ENCODE results near the gene TMEM51.

TMEM51 gene

GRCh38 chr1:15229707-15230131 is 76.2 kb downstream of the TMEM51 start:
- no peaks in the 10 kb centered on the region for H3K36me3 ChIP-seq (ENCODE audit: insufficient read depth, low read length)
- no peaks in the 10 kb centered on the region for H3K27me3 ChIP-seq (ENCODE audit: insufficient read depth, low read length)
- H2AFZ ChIP-seq (ENCODE audit: low read length, unreplicated experiment), result no peak overlapping the region
- H3K4me3 ChIP-seq (ENCODE audit: low read depth, low read length), result no peak overlapping the region
- no peaks in the 10 kb centered on the region for H3K4me1 ChIP-seq (ENCODE audit: control insufficient read depth, insufficient read depth, low read length, unreplicated experiment)
- H3K27ac ChIP-seq (ENCODE audit: low read depth, low read length), result no peak overlapping the region
- no peaks in the 10 kb centered on the region for H3K79me2 ChIP-seq (ENCODE audit: control insufficient read depth, insufficient read depth, low read length, unreplicated experiment)

- Histone ChIP-seq H3K27ac (ENCODE audit: low read depth, low read length) (no peak overlapping the region), H3K79me2 (ENCODE audit: control insufficient read depth, insufficient read depth, low read length, unreplicated experiment) (no peaks in the 10 kb centered on the region), H3K36me3 (ENCODE audit: insufficient read depth, low read length) (no peaks in the 10 kb centered on the region), H3K4me1 (ENCODE audit: control insufficient read depth, insufficient read depth, low read length, unreplicated experiment) (no peaks in the 10 kb centered on the region), H2AFZ (ENCODE audit: low read length, unreplicated experiment) (no peak overlapping the region), H3K4me3 (ENCODE audit: low read depth, low read length) (no peak overlapping the region), H3K27me3 (ENCODE audit: insufficient read depth, low read length) (no peaks in the 10 kb centered on the region)
Measured at GRCh38 chr1:15231714-15232201, 78.2 kb downstream of the TMEM51 start.

GRCh38 chr1:15233689-15234088 is 80.1 kb downstream of the TMEM51 start:
- Histone ChIP-seq H3K36me3 (ENCODE audit: insufficient read depth, low read length) (no peaks in the 10 kb centered on the region), H3K27ac (ENCODE audit: low read depth, low read length) (no peak overlapping the region), H3K4me1 (ENCODE audit: control insufficient read depth, insufficient read depth, low read length, unreplicated experiment) (no peaks in the 10 kb centered on the region), H3K4me3 (ENCODE audit: low read depth, low read length) (no peak overlapping the region), H3K79me2 (ENCODE audit: control insufficient read depth, insufficient read depth, low read length, unreplicated experiment) (no peaks in the 10 kb centered on the region), H3K27me3 (ENCODE audit: insufficient read depth, low read length) (no peaks in the 10 kb centered on the region), H2AFZ (ENCODE audit: low read length, unreplicated experiment) (no peak overlapping the region)

GRCh38 chr1:15236321-15236721 is 82.8 kb downstream of the TMEM51 start:
- no peak overlapping the region for H2AFZ ChIP-seq (ENCODE audit: low read length, unreplicated experiment)
- H3K27me3 ChIP-seq (ENCODE audit: insufficient read depth, low read length), result peaks cover 4% of the 10 kb centered on the region; the same call in 1 of the 2 replicates
- H3K4me1 ChIP-seq (ENCODE audit: control insufficient read depth, insufficient read depth, low read length, unreplicated experiment), result no peaks in the 10 kb centered on the region
- no peaks in the 10 kb centered on the region for H3K36me3 ChIP-seq (ENCODE audit: insufficient read depth, low read length)
- no peak overlapping the region for H3K27ac ChIP-seq (ENCODE audit: low read depth, low read length)
- H3K79me2 ChIP-seq (ENCODE audit: control insufficient read depth, insufficient read depth, low read length, unreplicated experiment), result no peaks in the 10 kb centered on the region
- H3K4me3 ChIP-seq (ENCODE audit: low read depth, low read length), result no peak overlapping the region

- Histone ChIP-seq H3K79me2 (ENCODE audit: control insufficient read depth, insufficient read depth, low read length, unreplicated experiment) (no peaks in the 10 kb centered on the region), H3K4me1 (ENCODE audit: control insufficient read depth, insufficient read depth, low read length, unreplicated experiment) (no peaks in the 10 kb centered on the region), H3K27me3 (ENCODE audit: insufficient read depth, low read length) (peaks cover 4% of the 10 kb centered on the region; the same call in 1 of the 2 replicates), H2AFZ (ENCODE audit: low read length, unreplicated experiment) (no peak overlapping the region), H3K36me3 (ENCODE audit: insufficient read depth, low read length) (no peaks in the 10 kb centered on the region), H3K4me3 (ENCODE audit: low read depth, low read length) (no peak overlapping the region), H3K27ac (ENCODE audit: low read depth, low read length) (no peak overlapping the region)
Measured at GRCh38 chr1:15236746-15237145, 83.2 kb downstream of the TMEM51 start.

- H3K4me1 ChIP-seq (ENCODE audit: control insufficient read depth, insufficient read depth, low read length, unreplicated experiment), result no peaks in the 10 kb centered on the region
- no peak overlapping the region for H2AFZ ChIP-seq (ENCODE audit: low read length, unreplicated experiment)
- H3K27ac ChIP-seq (ENCODE audit: low read depth, low read length), result no peak overlapping the region
- no peaks in the 10 kb centered on the region for H3K79me2 ChIP-seq (ENCODE audit: control insufficient read depth, insufficient read depth, low read length, unreplicated experiment)
- no peak overlapping the region for H3K4me3 ChIP-seq (ENCODE audit: low read depth, low read length)
- no peaks in the 10 kb centered on the region for H3K36me3 ChIP-seq (ENCODE audit: insufficient read depth, low read length)
- peaks cover 4% of the 10 kb centered on the region; the same call in 1 of the 2 replicates for H3K27me3 ChIP-seq (ENCODE audit: insufficient read depth, low read length)
Measured at GRCh38 chr1:15238789-15239188, 85.2 kb downstream of the TMEM51 start.

- H3K27ac ChIP-seq (ENCODE audit: low read depth, low read length), result no peak overlapping the region
- H2AFZ ChIP-seq (ENCODE audit: low read length, unreplicated experiment), result no peak overlapping the region
- H3K4me3 ChIP-seq (ENCODE audit: low read depth, low read length), result no peak overlapping the region
- H3K4me1 ChIP-seq (ENCODE audit: control insufficient read depth, insufficient read depth, low read length, unreplicated experiment), result no peaks in the 10 kb centered on the region
- H3K36me3 ChIP-seq (ENCODE audit: insufficient read depth, low read length), result no peaks in the 10 kb centered on the region
- H3K27me3 ChIP-seq (ENCODE audit: insufficient read depth, low read length), result peaks cover 13% of the 10 kb centered on the region; the same call in 1 of the 2 replicates
- H3K79me2 ChIP-seq (ENCODE audit: control insufficient read depth, insufficient read depth, low read length, unreplicated experiment), result no peaks in the 10 kb centered on the region
Measured at GRCh38 chr1:15242766-15243165, 89.2 kb downstream of the TMEM51 start.

GRCh38 chr1:15243275-15244043 is 89.9 kb downstream of the TMEM51 start:
- Histone ChIP-seq H3K79me2 (ENCODE audit: control insufficient read depth, insufficient read depth, low read length, unreplicated experiment) (no peaks in the 10 kb centered on the region), H3K4me1 (ENCODE audit: control insufficient read depth, insufficient read depth, low read length, unreplicated experiment) (no peaks in the 10 kb centered on the region), H2AFZ (ENCODE audit: low read length, unreplicated experiment) (no peak overlapping the region), H3K4me3 (ENCODE audit: low read depth, low read length) (no peak overlapping the region), H3K36me3 (ENCODE audit: insufficient read depth, low read length) (no peaks in the 10 kb centered on the region), H3K27me3 (ENCODE audit: insufficient read depth, low read length) (peaks cover 20% of the 10 kb centered on the region), H3K27ac (ENCODE audit: low read depth, low read length) (no peak overlapping the region)

- H3K27ac ChIP-seq (ENCODE audit: low read depth, low read length), result no peak overlapping the region
- H2AFZ ChIP-seq (ENCODE audit: low read length, unreplicated experiment), result no peak overlapping the region
- no peaks in the 10 kb centered on the region for H3K36me3 ChIP-seq (ENCODE audit: insufficient read depth, low read length)
- H3K79me2 ChIP-seq (ENCODE audit: control insufficient read depth, insufficient read depth, low read length, unreplicated experiment), result no peaks in the 10 kb centered on the region
- no peaks in the 10 kb centered on the region for H3K4me1 ChIP-seq (ENCODE audit: control insufficient read depth, insufficient read depth, low read length, unreplicated experiment)
- H3K4me3 ChIP-seq (ENCODE audit: low read depth, low read length), result no peak overlapping the region
- peaks cover 29% of the 10 kb centered on the region for H3K27me3 ChIP-seq (ENCODE audit: insufficient read depth, low read length)
Measured at GRCh38 chr1:15244813-15245212, 91.3 kb downstream of the TMEM51 start.

GRCh38 chr1:15245593-15246360 is 92.2 kb downstream of the TMEM51 start:
- H2AFZ ChIP-seq (ENCODE audit: low read length, unreplicated experiment), result no peak overlapping the region
- no peak overlapping the region for H3K27ac ChIP-seq (ENCODE audit: low read depth, low read length)
- no peaks in the 10 kb centered on the region for H3K79me2 ChIP-seq (ENCODE audit: control insufficient read depth, insufficient read depth, low read length, unreplicated experiment)
- no peak overlapping the region for H3K4me3 ChIP-seq (ENCODE audit: low read depth, low read length)
- H3K36me3 ChIP-seq (ENCODE audit: insufficient read depth, low read length), result no peaks in the 10 kb centered on the region
- no peaks in the 10 kb centered on the region for H3K4me1 ChIP-seq (ENCODE audit: control insufficient read depth, insufficient read depth, low read length, unreplicated experiment)
- H3K27me3 ChIP-seq (ENCODE audit: insufficient read depth, low read length), result peaks cover 38% of the 10 kb centered on the region

Measured in ACC112 (cell line).